HL-60 (cell line): ENCODE measurements around the gene TTC4.

Source experiments
- GABPA ChIP-seq: IDR thresholded peaks from 2 replicates; pipeline ENCODE4 v1.6.1; 2012; ENCODE audit warnings: low read depth
- POLR2AphosphoS5 ChIP-seq: IDR thresholded peaks from 2 replicates; pipeline ENCODE4 v1.6.1; 2012; ENCODE audit warnings: low read depth
- SPI1 ChIP-seq: IDR thresholded peaks from 2 replicates; pipeline ENCODE4 v1.6.1; 2012; ENCODE audit warnings: low read depth, mild to moderate bottlenecking, borderline replicate concordance
- TF ChIP-seq, protein P1 (sequence below): IDR thresholded peaks from one replicate; pipeline ENCODE4 v1.5.1; 2011; ENCODE audit warnings: low read length, control low read depth, inconsistent platforms; ENCODE audit not compliant: insufficient read depth
- TF ChIP-seq, protein P2 (sequence below): IDR thresholded peaks from 2 replicates; pipeline ENCODE4 v1.6.1; 2012; ENCODE audit warnings: low read depth; ENCODE audit not compliant: insufficient replicate concordance

DNA sequence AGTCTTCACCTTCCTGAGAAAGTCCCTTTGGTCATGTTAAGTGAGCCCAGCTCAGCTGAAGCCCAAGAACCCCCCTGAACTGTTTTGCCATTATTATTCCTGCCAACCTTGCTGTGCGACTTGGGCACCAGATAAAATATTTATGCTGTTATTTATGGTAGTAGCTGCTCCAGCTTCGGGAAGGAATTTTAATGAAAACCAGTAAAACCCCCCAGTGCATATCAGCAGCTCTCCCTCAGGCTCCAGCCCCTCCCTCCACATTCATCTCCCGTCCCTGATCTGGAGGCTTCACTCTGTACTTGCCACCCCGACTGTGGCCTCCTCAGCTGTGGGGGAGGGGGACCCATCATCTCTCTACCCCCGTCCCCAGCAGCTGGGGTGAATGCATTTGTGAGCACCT lies 72.8 kb downstream of the TTC4 start:
- no peak for TF ChIP-seq POLR2AphosphoS5
- TF ChIP-seq, protein P1, sequence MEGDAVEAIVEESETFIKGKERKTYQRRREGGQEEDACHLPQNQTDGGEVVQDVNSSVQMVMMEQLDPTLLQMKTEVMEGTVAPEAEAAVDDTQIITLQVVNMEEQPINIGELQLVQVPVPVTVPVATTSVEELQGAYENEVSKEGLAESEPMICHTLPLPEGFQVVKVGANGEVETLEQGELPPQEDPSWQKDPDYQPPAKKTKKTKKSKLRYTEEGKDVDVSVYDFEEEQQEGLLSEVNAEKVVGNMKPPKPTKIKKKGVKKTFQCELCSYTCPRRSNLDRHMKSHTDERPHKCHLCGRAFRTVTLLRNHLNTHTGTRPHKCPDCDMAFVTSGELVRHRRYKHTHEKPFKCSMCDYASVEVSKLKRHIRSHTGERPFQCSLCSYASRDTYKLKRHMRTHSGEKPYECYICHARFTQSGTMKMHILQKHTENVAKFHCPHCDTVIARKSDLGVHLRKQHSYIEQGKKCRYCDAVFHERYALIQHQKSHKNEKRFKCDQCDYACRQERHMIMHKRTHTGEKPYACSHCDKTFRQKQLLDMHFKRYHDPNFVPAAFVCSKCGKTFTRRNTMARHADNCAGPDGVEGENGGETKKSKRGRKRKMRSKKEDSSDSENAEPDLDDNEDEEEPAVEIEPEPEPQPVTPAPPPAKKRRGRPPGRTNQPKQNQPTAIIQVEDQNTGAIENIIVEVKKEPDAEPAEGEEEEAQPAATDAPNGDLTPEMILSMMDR: no peak
- TF ChIP-seq GABPA: no peak
- TF ChIP-seq, protein P2, sequence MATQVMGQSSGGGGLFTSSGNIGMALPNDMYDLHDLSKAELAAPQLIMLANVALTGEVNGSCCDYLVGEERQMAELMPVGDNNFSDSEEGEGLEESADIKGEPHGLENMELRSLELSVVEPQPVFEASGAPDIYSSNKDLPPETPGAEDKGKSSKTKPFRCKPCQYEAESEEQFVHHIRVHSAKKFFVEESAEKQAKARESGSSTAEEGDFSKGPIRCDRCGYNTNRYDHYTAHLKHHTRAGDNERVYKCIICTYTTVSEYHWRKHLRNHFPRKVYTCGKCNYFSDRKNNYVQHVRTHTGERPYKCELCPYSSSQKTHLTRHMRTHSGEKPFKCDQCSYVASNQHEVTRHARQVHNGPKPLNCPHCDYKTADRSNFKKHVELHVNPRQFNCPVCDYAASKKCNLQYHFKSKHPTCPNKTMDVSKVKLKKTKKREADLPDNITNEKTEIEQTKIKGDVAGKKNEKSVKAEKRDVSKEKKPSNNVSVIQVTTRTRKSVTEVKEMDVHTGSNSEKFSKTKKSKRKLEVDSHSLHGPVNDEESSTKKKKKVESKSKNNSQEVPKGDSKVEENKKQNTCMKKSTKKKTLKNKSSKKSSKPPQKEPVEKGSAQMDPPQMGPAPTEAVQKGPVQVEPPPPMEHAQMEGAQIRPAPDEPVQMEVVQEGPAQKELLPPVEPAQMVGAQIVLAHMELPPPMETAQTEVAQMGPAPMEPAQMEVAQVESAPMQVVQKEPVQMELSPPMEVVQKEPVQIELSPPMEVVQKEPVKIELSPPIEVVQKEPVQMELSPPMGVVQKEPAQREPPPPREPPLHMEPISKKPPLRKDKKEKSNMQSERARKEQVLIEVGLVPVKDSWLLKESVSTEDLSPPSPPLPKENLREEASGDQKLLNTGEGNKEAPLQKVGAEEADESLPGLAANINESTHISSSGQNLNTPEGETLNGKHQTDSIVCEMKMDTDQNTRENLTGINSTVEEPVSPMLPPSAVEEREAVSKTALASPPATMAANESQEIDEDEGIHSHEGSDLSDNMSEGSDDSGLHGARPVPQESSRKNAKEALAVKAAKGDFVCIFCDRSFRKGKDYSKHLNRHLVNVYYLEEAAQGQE: no peak
- no peak for TF ChIP-seq SPI1
